ENCODE results near the gene PLPP3. TPM values are rescaled to one million over a fixed set of nuclear protein-coding genes. Genes with fewer than 3 reads are reported as not detected.

PLPP3 gene
- total and polyA plus RNA-seq, 2 of the 8 experiments (the other 6 are each of a cell fraction or from before 2014, with no cell fraction given) = 33.2 to 42.0 TPM

- TF ChIP-seq JUN (IDR thresholded peaks at IDR 0.05; ENCODE audit: low read depth, low read length) (no peak), SIN3A (conservative IDR thresholded peaks at IDR 0.05 in 1 of 2, IDR thresholded peaks at IDR 0.05 in 1 of 2; ENCODE audit: low read depth in 1 of 2, low read length in 2 of 2) (no peak), KDM1A (IDR thresholded peaks at IDR 0.05; ENCODE audit: borderline replicate concordance, low read length) (no peak)
- TF ChIP-seq, protein P1, sequence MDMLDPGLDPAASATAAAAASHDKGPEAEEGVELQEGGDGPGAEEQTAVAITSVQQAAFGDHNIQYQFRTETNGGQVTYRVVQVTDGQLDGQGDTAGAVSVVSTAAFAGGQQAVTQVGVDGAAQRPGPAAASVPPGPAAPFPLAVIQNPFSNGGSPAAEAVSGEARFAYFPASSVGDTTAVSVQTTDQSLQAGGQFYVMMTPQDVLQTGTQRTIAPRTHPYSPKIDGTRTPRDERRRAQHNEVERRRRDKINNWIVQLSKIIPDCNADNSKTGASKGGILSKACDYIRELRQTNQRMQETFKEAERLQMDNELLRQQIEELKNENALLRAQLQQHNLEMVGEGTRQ (IDR thresholded peaks at IDR 0.05; ENCODE audit: low read length) = no peak
These were observed 117.2 kb downstream of the PLPP3 start (continued) for GRCh38 chr1:56462209-56462608.

All from H1 (cell line).